Measurements from ENCODE around the gene KBTBD2.
"Not testable (repeated sequence)": the region's sequence is repeated elsewhere in the genome, so short reads cannot be mapped to it uniquely, and the experiment has no call there.

Gene KBTBD2

DNA sequence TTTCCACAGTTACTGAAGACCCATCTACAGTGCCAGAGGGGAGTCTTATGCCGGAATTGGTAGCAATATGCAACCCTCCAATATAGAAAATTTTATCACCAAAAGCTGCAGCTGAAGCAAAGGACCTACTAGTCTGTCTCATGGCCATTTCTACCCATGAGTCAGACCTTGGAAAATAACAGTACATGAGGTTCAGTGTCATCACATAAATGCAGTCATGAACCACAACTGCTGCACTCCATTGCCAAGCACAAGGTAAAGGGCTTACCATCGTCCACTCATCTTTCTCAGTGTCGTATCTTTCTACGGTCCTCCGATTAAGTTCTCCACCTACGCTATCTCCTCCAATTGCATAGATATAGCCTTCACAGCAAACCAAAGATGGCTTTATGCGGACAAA is 21.8 kb downstream of the KBTBD2 start:
- H3K36me3 ChIP-seq (replicated peaks) = peaks cover 39% of the 10 kb centered on the region
- DNase-seq = no peak
- in situ Hi-C loops (cut with HindIII; ENCODE audit: low pct_ligation_motif_present, low sequenced_read_pairs) = no loop called here
- TF ChIP-seq, protein P1, sequence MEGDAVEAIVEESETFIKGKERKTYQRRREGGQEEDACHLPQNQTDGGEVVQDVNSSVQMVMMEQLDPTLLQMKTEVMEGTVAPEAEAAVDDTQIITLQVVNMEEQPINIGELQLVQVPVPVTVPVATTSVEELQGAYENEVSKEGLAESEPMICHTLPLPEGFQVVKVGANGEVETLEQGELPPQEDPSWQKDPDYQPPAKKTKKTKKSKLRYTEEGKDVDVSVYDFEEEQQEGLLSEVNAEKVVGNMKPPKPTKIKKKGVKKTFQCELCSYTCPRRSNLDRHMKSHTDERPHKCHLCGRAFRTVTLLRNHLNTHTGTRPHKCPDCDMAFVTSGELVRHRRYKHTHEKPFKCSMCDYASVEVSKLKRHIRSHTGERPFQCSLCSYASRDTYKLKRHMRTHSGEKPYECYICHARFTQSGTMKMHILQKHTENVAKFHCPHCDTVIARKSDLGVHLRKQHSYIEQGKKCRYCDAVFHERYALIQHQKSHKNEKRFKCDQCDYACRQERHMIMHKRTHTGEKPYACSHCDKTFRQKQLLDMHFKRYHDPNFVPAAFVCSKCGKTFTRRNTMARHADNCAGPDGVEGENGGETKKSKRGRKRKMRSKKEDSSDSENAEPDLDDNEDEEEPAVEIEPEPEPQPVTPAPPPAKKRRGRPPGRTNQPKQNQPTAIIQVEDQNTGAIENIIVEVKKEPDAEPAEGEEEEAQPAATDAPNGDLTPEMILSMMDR (IDR thresholded peaks at IDR 0.05; ENCODE audit: low read depth, low read length, missing control alignments) = no peak
- H3K27ac ChIP-seq = no peak overlapping the region
- H3K27me3 ChIP-seq (replicated peaks) = no peaks in the 10 kb centered on the region
- H3K4me3 ChIP-seq (ENCODE audit: low read depth, low read length) = no peak overlapping the region

DNA sequence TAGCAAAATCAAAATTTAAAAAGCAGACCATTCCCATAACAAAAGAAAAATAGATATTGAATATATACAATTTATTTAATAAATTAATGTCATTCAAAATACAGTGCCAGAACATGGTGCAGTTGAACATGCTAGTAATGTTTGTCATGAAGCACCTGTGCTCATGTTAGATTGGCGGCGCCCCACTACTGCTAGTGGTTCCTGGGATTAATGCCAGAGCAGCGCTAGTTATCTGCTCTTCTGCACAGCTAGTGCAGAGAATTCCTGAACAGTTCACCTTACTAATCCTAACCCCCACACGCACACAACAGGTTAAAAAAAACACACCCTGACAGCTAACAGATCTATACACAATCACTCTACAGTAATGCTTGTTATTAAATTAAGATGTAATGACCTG is 23.4 kb downstream of the KBTBD2 start:
- H3K36me3 ChIP-seq (replicated peaks) = peaks cover 32% of the 10 kb centered on the region
- no peaks in the 10 kb centered on the region for H3K27me3 ChIP-seq (replicated peaks)
- no peak overlapping the region for H3K4me3 ChIP-seq (ENCODE audit: low read depth, low read length)
- no peak overlapping the region for H3K27ac ChIP-seq
- DNase-seq = no peak
- TF ChIP-seq, protein P1 (IDR thresholded peaks at IDR 0.05; ENCODE audit: low read depth, low read length, missing control alignments) = no peak
- in situ Hi-C loops (cut with HindIII; ENCODE audit: low pct_ligation_motif_present, low sequenced_read_pairs) = no loop called here

DNA sequence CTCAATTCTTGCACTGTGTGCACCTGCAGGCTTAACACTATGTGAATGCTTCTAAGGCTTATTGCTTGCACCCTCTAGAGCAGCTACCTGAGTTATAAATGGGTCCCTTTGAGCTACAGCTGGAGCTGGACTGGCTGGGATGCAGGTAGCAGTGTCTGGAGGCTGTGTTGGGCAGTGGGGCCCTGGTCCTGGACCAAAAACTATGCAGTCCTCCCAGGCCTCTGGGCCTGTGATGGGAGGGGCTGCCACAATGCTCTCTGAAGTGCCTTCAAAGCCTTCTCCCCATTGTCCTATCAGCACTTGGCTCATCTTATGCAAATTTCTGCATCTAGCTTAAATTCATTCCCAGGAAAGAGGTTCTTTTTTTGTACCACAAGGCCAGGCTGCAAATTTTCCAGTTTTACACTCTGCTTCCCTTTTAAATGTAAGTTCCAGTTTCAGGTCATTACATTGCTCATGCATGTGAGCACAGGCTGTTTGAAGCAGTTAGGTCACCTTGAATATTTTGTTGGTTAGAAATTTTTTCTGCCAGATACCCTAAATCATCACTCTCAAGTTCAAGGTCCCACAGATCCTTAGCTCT is 26.0 kb downstream of the KBTBD2 start:
- peaks cover 21% of the 10 kb centered on the region for H3K36me3 ChIP-seq (replicated peaks)
- H3K4me3 ChIP-seq (ENCODE audit: low read depth, low read length) = no peak overlapping the region
- TF ChIP-seq, protein P1 (IDR thresholded peaks at IDR 0.05; ENCODE audit: low read depth, low read length, missing control alignments) = no peak
- H3K27me3 ChIP-seq (replicated peaks) = no peaks in the 10 kb centered on the region
- in situ Hi-C loops (cut with HindIII; ENCODE audit: low pct_ligation_motif_present, low sequenced_read_pairs) = no loop called here
- no peak for DNase-seq
- H3K27ac ChIP-seq = no peak overlapping the region

GRCh38 chr7:32863872-32864271 is 27.7 kb downstream of the KBTBD2 start:
- H3K4me3 ChIP-seq (ENCODE audit: low read depth, low read length); DNase-seq; H3K27me3 ChIP-seq (replicated peaks); in situ Hi-C loops (cut with HindIII; ENCODE audit: low pct_ligation_motif_present, low sequenced_read_pairs); H3K36me3 ChIP-seq (replicated peaks); H3K27ac ChIP-seq: not testable (repeated sequence)

DNA sequence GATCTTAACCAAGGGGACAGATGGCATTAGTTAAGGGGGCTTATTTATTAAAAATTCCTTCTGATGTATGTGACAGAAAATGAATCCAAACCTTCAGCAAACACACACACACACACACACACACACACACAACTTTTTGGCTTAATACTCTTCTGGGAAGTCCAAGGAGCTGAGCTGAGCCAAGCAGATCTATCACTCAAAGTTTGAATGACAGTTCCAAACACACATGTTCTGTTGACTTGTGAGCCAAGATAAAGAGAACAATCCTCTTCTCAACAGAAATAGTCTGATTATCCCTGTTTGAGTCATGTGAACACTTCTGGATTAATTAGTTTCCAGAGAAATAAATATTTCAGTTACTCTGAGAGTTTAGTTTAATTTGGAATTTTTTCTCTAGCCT is 31.5 kb downstream of the KBTBD2 start:
- in situ Hi-C loops (cut with HindIII; ENCODE audit: low pct_ligation_motif_present, low sequenced_read_pairs) = no loop called here
- DNase-seq = no peak
- Histone ChIP-seq H3K27me3 (replicated peaks) (no peaks in the 10 kb centered on the region), H3K36me3 (replicated peaks) (no peaks in the 10 kb centered on the region), H3K4me3 (ENCODE audit: low read depth, low read length) (no peak overlapping the region), H3K27ac (no peak overlapping the region)
- TF ChIP-seq, protein P1 (IDR thresholded peaks at IDR 0.05; ENCODE audit: low read depth, low read length, missing control alignments) = no peak

DNA sequence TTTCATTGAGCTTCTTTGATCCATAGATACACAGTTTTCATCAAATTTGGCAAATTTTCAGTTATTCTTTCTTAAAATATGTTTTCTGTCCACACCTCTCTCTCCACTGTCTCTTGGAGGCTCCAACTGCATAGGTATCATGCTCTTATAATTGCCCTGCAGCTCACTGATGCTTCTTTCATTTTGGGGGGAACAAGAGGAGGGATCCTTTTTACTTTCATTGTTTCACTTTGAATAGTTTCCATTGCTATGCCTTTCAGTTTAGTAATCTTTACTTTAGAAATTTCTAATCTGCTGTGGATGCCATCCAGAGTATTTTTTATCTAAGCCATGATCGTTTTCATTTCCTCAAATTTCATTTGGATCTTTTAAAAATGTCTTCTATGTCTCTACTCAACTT is 32.9 kb downstream of the KBTBD2 start:
- TF ChIP-seq, protein P1 (IDR thresholded peaks at IDR 0.05; ENCODE audit: low read depth, low read length, missing control alignments) = no peak
- H3K36me3 ChIP-seq (replicated peaks) = no peaks in the 10 kb centered on the region
- DNase-seq = no peak
- in situ Hi-C loops (cut with HindIII; ENCODE audit: low pct_ligation_motif_present, low sequenced_read_pairs) = no loop called here
- no peak overlapping the region for H3K27ac ChIP-seq
- H3K4me3 ChIP-seq (ENCODE audit: low read depth, low read length) = no peak overlapping the region
- no peaks in the 10 kb centered on the region for H3K27me3 ChIP-seq (replicated peaks)

DNA sequence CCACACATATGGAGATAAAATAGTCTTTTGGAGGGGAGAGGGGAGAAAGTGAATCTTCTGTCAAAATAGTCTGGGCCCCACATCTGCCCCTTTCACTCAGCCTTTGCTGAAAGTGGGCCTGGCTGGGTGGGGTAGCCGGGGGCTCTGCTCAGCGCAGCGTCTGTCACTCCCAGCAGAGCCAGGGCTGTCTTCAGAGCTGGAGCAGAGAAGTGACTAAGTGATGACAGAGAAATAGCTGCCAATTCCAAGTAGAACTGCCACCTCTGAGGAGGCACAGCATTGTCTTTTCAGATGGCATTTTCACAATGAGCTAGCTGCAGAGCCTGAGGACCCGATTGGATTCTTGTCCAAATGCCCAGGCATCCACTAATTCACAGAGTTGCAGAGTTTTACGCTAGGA is 34.5 kb downstream of the KBTBD2 start:
- H3K4me3 ChIP-seq (ENCODE audit: low read depth, low read length); H3K27ac ChIP-seq; in situ Hi-C loops (cut with HindIII; ENCODE audit: low pct_ligation_motif_present, low sequenced_read_pairs); H3K27me3 ChIP-seq (replicated peaks); DNase-seq; H3K36me3 ChIP-seq (replicated peaks): not testable (repeated sequence)

- in situ Hi-C loops (cut with HindIII; ENCODE audit: low pct_ligation_motif_present, low sequenced_read_pairs); H3K27me3 ChIP-seq (replicated peaks); H3K36me3 ChIP-seq (replicated peaks); H3K27ac ChIP-seq; DNase-seq; H3K4me3 ChIP-seq (ENCODE audit: low read depth, low read length): not testable (repeated sequence)
Measured at GRCh38 chr7:32855837-32856775, 35.5 kb downstream of the KBTBD2 start.

DNA sequence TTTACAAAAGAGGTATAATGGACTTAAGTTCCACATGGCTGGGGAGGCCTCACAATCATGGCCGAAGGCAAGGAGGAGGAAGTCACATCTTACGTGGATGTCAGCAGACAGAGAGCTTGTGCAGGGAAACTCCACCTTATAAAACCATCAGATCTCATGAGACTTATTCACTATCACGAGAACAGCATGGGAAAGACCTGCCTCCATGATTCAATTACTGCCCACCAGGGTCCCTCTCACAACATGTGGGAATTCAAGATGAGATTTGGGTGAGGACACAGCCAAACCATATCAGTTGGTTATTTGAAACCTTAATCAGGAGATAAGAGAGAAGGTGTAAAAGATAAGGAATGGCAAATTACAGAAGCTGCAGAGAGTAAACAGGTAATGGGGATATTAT is 40.9 kb downstream of the KBTBD2 start:
- H3K27me3 ChIP-seq (replicated peaks); H3K27ac ChIP-seq; H3K4me3 ChIP-seq (ENCODE audit: low read depth, low read length); H3K36me3 ChIP-seq (replicated peaks); DNase-seq; in situ Hi-C loops (cut with HindIII; ENCODE audit: low pct_ligation_motif_present, low sequenced_read_pairs): not testable (repeated sequence)

Measured in brain microvascular endothelial cell (primary cell).